ENCODE data around the gene GHITM.

The GHITM gene

GRCh38 chr10:84195044-84195830 is 55.9 kb downstream of the GHITM start:
- no peak overlapping the region for H3K27ac ChIP-seq (ENCODE audit: low read length)

GRCh38 chr10:84196083-84196482 is 56.8 kb downstream of the GHITM start:
- Histone ChIP-seq H3K9ac (ENCODE audit: low read depth, low read length) (no peak overlapping the region), H3K36me3 (ENCODE audit: insufficient read depth, low read depth, low read length) (no peaks in the 10 kb centered on the region), H3K4me3 (ENCODE audit: low read length) (no peak overlapping the region), H3K27me3 (ENCODE audit: insufficient read depth, low read length) (peaks cover 71% of the 10 kb centered on the region), H3K4me1 (ENCODE audit: insufficient read depth, low read length) (no peaks in the 10 kb centered on the region), H3K9me3 (ENCODE audit: insufficient read depth, low read depth, low read length) (no peaks in the 10 kb centered on the region), H3K27ac (ENCODE audit: low read length) (no peak overlapping the region)

More at GRCh38 chr10:84195044-84195830, 55.9 kb downstream of the GHITM start:
- peak overlapping the region; percentile 78 for H3K4me3 ChIP-seq (ENCODE audit: low read length)
- H3K27me3 ChIP-seq (ENCODE audit: insufficient read depth, low read length) = peaks cover 73% of the 10 kb centered on the region
- H3K9me3 ChIP-seq (ENCODE audit: insufficient read depth, low read depth, low read length) = no peaks in the 10 kb centered on the region
- H3K36me3 ChIP-seq (ENCODE audit: insufficient read depth, low read depth, low read length) = no peaks in the 10 kb centered on the region
- no peaks in the 10 kb centered on the region for H3K4me1 ChIP-seq (ENCODE audit: insufficient read depth, low read length)
- H3K9ac ChIP-seq (ENCODE audit: low read depth, low read length) = no peak overlapping the region

DNA sequence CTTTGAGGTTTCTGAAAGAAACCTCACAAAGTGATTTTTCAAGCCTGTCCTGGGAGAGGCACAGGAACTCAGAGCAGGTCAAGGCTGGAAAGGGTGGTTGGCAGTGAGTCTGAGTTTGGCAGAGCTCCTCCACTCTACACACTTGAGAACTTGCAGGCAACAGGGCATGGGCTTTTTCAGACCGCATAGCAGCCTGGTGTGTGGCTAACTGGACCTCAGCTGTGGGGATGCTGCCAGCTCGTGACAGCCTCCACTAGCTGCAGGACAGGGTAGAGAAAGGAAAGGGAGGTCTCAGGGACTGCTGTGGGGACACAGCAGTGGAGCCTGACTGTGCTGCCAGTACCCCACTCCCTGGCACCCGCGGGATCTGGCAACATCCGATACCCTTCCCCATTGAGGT is 57.6 kb downstream of the GHITM start:
- no peak overlapping the region for H3K4me3 ChIP-seq (ENCODE audit: low read length)
- no peaks in the 10 kb centered on the region for H3K4me1 ChIP-seq (ENCODE audit: insufficient read depth, low read length)
- H3K27ac ChIP-seq (ENCODE audit: low read length) = no peak overlapping the region
- H3K27me3 ChIP-seq (ENCODE audit: insufficient read depth, low read length) = peaks cover 62% of the 10 kb centered on the region
- H3K36me3 ChIP-seq (ENCODE audit: insufficient read depth, low read depth, low read length) = no peaks in the 10 kb centered on the region
- no peaks in the 10 kb centered on the region for H3K9me3 ChIP-seq (ENCODE audit: insufficient read depth, low read depth, low read length)
- H3K9ac ChIP-seq (ENCODE audit: low read depth, low read length) = no peak overlapping the region

DNA sequence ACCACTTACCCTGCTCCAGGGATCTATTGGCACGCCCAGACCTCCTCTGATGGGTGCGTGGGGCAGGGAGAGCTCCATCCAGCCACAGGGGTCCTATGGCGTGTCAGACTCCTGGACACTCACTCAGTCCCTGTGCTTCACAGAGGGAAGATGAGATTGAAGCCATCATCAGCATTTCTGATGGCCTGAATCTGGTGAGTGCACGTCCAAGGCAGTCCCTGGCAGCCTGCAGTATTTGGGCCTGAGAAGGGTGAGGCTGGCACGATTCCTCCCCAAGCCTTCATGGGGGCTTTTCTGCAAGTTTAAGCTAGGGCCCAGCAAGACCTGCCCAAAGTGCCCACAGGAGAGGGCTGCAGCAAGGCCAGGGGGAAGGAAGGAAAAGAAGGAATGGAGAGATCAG is 58.3 kb downstream of the GHITM start:
- peaks cover 60% of the 10 kb centered on the region for H3K27me3 ChIP-seq (ENCODE audit: insufficient read depth, low read length)

GRCh38 chr10:84198206-84198915 is 59.1 kb downstream of the GHITM start:
- H3K36me3 ChIP-seq (ENCODE audit: insufficient read depth, low read depth, low read length) = no peaks in the 10 kb centered on the region
- H3K4me3 ChIP-seq (ENCODE audit: low read length) = no peak overlapping the region
- no peak overlapping the region for H3K27ac ChIP-seq (ENCODE audit: low read length)
- H3K9ac ChIP-seq (ENCODE audit: low read depth, low read length) = no peak overlapping the region
- H3K4me1 ChIP-seq (ENCODE audit: insufficient read depth, low read length) = no peaks in the 10 kb centered on the region
- no peaks in the 10 kb centered on the region for H3K9me3 ChIP-seq (ENCODE audit: insufficient read depth, low read depth, low read length)
- peaks cover 52% of the 10 kb centered on the region for H3K27me3 ChIP-seq (ENCODE audit: insufficient read depth, low read length)

More for the DNA sequence above, 58.3 kb downstream of the GHITM start:
- H3K9me3 ChIP-seq (ENCODE audit: insufficient read depth, low read depth, low read length) = no peaks in the 10 kb centered on the region
- no peak overlapping the region for H3K9ac ChIP-seq (ENCODE audit: low read depth, low read length)
- H3K27ac ChIP-seq (ENCODE audit: low read length) = no peak overlapping the region
- no peaks in the 10 kb centered on the region for H3K36me3 ChIP-seq (ENCODE audit: insufficient read depth, low read depth, low read length)
- no peaks in the 10 kb centered on the region for H3K4me1 ChIP-seq (ENCODE audit: insufficient read depth, low read length)
- H3K4me3 ChIP-seq (ENCODE audit: low read length) = no peak overlapping the region

DNA sequence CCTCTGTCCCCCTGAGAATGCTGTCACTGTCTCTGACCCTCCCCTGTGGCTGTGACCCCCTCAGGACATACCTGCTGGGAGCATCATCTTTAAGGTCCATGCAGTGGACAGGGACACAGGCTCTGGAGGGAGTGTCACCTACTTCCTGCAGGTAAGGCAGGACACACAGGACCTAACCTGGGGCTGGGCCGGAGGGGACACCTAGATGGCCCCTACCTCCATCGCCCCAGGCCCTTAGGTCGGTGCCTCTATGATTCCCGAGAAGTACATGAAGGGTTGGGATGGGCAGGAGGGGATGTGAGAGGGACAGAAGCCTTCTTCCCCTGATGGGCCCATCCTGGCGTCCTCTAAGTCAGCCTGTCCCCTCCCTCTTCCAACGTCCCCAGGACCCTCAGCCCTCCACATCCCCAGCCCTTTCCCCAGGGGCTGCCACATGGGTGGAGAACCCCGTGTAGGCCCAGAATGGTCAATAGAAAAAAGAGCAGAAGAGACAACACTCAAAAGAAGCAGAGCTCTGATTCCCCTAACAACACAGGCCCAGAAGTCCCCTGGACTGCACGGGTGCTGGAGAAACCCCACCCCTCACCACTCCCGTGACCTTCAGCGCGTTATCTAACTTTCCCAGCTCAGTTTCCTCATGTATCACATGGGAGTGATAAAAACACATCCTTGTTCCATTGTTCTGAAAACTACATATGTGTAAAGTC is 61.4 kb downstream of the GHITM start:
- H3K36me3 ChIP-seq (ENCODE audit: insufficient read depth, low read depth, low read length) = no peaks in the 10 kb centered on the region
- no peak overlapping the region for H3K9ac ChIP-seq (ENCODE audit: low read depth, low read length)
- no peaks in the 10 kb centered on the region for H3K4me1 ChIP-seq (ENCODE audit: insufficient read depth, low read length)
- no peak overlapping the region for H3K4me3 ChIP-seq (ENCODE audit: low read length)
- no peak overlapping the region for H3K27ac ChIP-seq (ENCODE audit: low read length)
- peaks cover 29% of the 10 kb centered on the region for H3K27me3 ChIP-seq (ENCODE audit: insufficient read depth, low read length)
- no peaks in the 10 kb centered on the region for H3K9me3 ChIP-seq (ENCODE audit: insufficient read depth, low read depth, low read length)

DNA sequence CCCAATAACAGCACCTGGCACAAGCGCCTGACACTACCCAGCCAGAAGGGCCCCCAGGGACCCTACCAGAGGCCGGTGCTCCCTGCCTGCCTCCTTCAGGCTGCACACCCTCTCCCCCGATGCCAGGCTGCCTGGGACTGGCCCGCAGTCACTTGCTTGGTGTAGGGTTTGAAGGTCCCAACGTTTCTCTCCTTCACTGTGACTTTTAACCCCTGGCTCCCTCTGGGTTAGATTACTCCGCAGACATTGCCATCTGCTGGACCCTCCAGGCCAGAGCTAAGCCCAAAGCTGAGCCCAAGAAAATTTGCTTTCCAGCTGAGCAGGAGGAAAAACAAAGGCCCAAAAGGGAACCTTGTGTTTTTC is 61.9 kb downstream of the GHITM start:
- Histone ChIP-seq H3K4me1 (ENCODE audit: insufficient read depth, low read length) (no peaks in the 10 kb centered on the region), H3K27ac (ENCODE audit: low read length) (no peak overlapping the region), H3K27me3 (ENCODE audit: insufficient read depth, low read length) (peaks cover 24% of the 10 kb centered on the region), H3K9ac (ENCODE audit: low read depth, low read length) (no peak overlapping the region), H3K9me3 (ENCODE audit: insufficient read depth, low read depth, low read length) (no peaks in the 10 kb centered on the region), H3K36me3 (ENCODE audit: insufficient read depth, low read depth, low read length) (no peaks in the 10 kb centered on the region), H3K4me3 (ENCODE audit: low read length) (no peak overlapping the region)

DNA sequence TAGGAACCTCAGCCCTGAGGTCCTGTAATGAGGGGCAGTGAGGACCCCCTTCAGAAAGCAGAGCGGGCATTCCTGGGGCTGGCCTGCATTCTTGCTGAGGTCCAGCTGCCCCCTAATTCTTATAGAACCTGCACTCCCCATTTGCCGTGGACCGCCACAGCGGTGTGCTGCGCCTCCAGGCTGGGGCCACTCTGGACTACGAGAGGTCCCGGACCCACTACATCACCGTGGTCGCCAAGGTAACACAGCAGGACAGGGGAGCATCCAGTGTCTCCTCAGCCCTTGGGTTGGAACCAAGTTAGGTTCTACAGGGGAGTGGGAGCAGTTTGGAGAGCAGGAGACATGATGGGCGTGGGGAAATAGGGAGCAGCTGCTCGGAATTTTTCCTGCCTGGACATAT is 62.4 kb downstream of the GHITM start:
- Histone ChIP-seq H3K9me3 (ENCODE audit: insufficient read depth, low read depth, low read length) (no peaks in the 10 kb centered on the region), H3K4me1 (ENCODE audit: insufficient read depth, low read length) (no peaks in the 10 kb centered on the region), H3K9ac (ENCODE audit: low read depth, low read length) (no peak overlapping the region), H3K4me3 (ENCODE audit: low read length) (no peak overlapping the region), H3K27ac (ENCODE audit: low read length) (no peak overlapping the region), H3K36me3 (ENCODE audit: insufficient read depth, low read depth, low read length) (no peaks in the 10 kb centered on the region), H3K27me3 (ENCODE audit: insufficient read depth, low read length) (peaks cover 19% of the 10 kb centered on the region)

DNA sequence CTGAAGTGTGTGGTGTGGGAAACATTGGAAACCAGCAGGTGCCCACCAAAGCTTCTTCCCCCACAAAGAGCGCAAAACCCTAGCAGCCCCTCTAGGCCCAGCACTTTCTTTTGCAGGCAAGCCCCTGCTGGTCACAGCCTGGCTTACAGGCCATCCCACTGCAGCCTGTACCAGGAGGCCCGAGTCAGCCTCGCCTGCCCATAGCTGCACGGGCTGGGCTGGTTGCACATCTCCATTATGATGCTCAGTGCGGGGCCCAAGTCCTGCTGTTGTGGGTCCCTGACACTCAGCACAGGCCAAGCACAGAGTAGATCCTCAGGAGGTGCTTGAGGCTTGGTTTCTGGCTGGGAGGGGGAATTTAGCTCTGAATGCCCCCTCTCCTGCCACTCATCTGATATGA is 63.0 kb downstream of the GHITM start:
- Histone ChIP-seq H3K27me3 (ENCODE audit: insufficient read depth, low read length) (peaks cover 13% of the 10 kb centered on the region; the same call in 1 of the 2 replicates), H3K36me3 (ENCODE audit: insufficient read depth, low read depth, low read length) (no peaks in the 10 kb centered on the region), H3K4me1 (ENCODE audit: insufficient read depth, low read length) (no peaks in the 10 kb centered on the region), H3K27ac (ENCODE audit: low read length) (no peak overlapping the region), H3K9ac (ENCODE audit: low read depth, low read length) (no peak overlapping the region), H3K9me3 (ENCODE audit: insufficient read depth, low read depth, low read length) (no peaks in the 10 kb centered on the region), H3K4me3 (ENCODE audit: low read length) (no peak overlapping the region)

All from iPS-20b (cell line).